GM18502 (cell line): Measurements from ENCODE around the gene SLC46A1.

Experiments used
- ATAC-seq: cut with Tn5 transposase; IDR thresholded peaks from one replicate; pipeline ENCODE4 v1.9.1; 2021; ENCODE audit warnings: mild to moderate bottlenecking; ENCODE audit not compliant: unreplicated experiment, poor library complexity

Gene SLC46A1

GRCh38 chr17:28385037-28385400, 21.0 kb downstream of the SLC46A1 start:
- ATAC-seq, result peak; percentile 43

GRCh38 chr17:28384281-28385036, 21.6 kb downstream of the SLC46A1 start:
- peak; percentile 81 for ATAC-seq

- no peak for ATAC-seq
Measured at GRCh38 chr17:28381141-28381825, 24.7 kb downstream of the SLC46A1 start.

GRCh38 chr17:28379814-28380801, 25.9 kb downstream of the SLC46A1 start:
- no peak for ATAC-seq

- no peak for ATAC-seq
Measured at GRCh38 chr17:28372945-28373274, 33.1 kb downstream of the SLC46A1 start.

- ATAC-seq, result peak; percentile 23
Measured at GRCh38 chr17:28372203-28372944, 33.6 kb downstream of the SLC46A1 start.

GRCh38 chr17:28371245-28372202, 34.5 kb downstream of the SLC46A1 start, which contains the start of gene SARM1:
Gene SARM1 (plus strand): TSS chr17:28371694. CDS start chr17:28372033, 339 bp downstream.
- peak; percentile 87 for ATAC-seq

GRCh38 chr17:28370744-28371103, 35.3 kb downstream of the SLC46A1 start:
- ATAC-seq, result no peak

GRCh38 chr17:28370035-28370743, 35.8 kb downstream of the SLC46A1 start, which contains the start of gene VTN:
Gene VTN (minus strand): TSS chr17:28370307. CDS start chr17:28370203, 104 bp downstream.
- no peak for ATAC-seq

- ATAC-seq, result no peak
Measured at GRCh38 chr17:28369684-28370034, 36.4 kb downstream of the SLC46A1 start.

GRCh38 chr17:28368915-28369683, 36.9 kb downstream of the SLC46A1 start:
- ATAC-seq, result no peak

- ATAC-seq, result no peak
Measured at GRCh38 chr17:28368306-28368831, 37.6 kb downstream of the SLC46A1 start.

- no peak for ATAC-seq
Measured at GRCh38 chr17:28367641-28368305, 38.2 kb downstream of the SLC46A1 start.

- no peak for ATAC-seq
Measured at GRCh38 chr17:28366605-28367004, 39.4 kb downstream of the SLC46A1 start.

- no peak for ATAC-seq
Measured at GRCh38 chr17:28365487-28365886, 40.5 kb downstream of the SLC46A1 start.

- no peak for ATAC-seq
Measured at GRCh38 chr17:28364665-28365363, 41.2 kb downstream of the SLC46A1 start, which contains the start of gene SEBOX. Gene SEBOX (minus strand): TSS chr17:28365199. CDS start chr17:28365151, 48 bp downstream.
